DMS79 (cell line): ENCODE results near the gene C2orf92.

Experiments used
- DNase-seq: peaks from one replicate; lab custom pipeline; 2025; lab: John Stamatoyannopoulos, UW

Gene C2orf92

GRCh38 chr2:97730245-97730644 lies 60.7 kb downstream of the C2orf92 start:
- DNase-seq, result no peak

GRCh38 chr2:97731274-97732020 lies 61.9 kb downstream of the C2orf92 start:
- no peak for DNase-seq

- no peak for DNase-seq
Observed at GRCh38 chr2:97732436-97733340, 63.2 kb downstream of the C2orf92 start.

- DNase-seq, result no peak
Observed at GRCh38 chr2:97733341-97734035, 64.0 kb downstream of the C2orf92 start.

- no peak for DNase-seq
Observed at GRCh38 chr2:97734061-97735051, 64.8 kb downstream of the C2orf92 start.

GRCh38 chr2:97735161-97735561 lies 65.6 kb downstream of the C2orf92 start:
- no peak for DNase-seq

DNA sequence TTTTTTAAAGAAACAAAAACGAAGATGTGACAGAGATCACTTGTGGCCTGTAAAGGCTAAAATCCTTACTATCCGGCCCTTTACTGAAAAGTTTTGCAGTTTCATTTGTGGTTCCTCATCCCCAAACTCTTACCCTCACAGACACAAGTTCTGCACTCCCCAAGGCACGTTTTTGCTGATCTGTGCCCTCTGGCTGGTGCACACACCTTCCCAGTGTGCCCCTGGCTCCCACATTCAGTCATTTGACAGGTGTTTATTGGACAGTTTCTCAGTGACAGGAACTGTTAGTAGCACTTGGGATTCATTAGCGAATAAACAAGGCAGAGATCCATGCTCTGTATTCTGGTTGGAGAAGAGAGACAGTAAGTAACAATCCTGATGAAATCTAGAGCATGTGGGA lies 66.7 kb downstream of the C2orf92 start:
- DNase-seq, result no peak

DNA sequence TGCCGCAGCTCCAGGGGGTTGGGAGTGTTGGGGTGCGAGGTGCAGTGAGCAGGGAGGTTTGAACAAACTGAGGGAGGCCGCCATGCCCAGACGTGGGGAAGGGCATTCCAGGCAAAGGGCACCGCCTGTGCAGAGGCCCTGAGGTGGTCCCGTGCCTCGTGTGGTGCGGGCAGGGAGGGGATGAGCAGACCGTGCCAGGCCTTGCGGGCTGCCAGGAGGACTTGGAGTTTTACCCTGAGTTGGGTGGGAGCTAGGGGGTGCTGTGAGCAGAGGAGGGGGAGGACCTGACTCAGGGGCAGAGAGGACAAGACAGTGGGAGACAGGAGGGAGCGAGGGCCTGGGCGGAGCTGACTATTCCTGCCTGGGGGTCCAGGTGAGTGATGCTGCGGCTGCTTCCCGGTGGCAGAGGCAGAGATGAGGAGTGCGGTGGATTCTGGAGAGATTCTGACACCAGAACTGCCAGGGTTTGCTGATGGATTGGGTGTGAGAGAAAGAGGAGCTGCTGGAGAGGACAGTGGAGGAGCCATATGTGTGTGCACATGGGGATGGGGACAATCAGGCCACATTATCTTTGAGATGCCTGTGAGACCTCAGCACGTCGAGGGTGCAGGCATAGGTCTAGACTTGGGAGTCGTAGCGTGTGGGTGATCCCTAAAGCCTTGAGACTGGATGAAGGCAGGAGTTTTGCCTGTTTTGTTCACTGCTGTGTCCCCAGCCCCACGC lies 67.3 kb downstream of the C2orf92 start:
- no peak for DNase-seq

DNA sequence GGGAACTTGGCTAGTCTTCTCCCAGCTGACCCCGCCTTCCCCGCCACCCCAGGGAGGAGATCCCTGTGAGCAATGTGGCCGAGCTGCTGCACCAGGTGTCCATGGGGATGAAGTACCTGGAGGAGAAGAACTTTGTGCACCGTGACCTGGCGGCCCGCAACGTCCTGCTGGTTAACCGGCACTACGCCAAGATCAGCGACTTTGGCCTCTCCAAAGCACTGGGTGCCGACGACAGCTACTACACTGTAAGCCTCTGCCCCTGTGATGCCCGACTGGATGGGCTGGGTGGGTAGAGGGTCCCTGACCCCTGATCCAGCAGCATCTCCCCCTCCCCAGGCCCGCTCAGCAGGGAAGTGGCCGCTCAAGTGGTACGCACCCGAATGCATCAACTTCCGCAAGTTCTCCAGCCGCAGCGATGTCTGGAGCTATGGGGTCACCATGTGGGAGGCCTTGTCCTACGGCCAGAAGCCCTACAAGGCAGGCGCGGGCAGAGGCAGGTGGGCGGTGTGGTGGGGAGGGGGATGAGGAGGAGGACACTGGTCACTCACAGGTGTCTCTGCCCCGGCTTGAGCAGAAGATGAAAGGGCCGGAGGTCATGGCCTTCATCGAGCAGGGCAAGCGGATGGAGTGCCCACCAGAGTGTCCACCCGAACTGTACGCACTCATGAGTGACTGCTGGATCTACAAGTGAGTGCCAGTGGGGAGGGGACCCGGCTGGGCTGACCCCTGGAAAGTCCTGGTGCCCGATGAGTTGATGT lies 68.1 kb downstream of the C2orf92 start:
- no peak for DNase-seq

- DNase-seq, result no peak
Observed at GRCh38 chr2:97738179-97739019, 68.9 kb downstream of the C2orf92 start.

DNA sequence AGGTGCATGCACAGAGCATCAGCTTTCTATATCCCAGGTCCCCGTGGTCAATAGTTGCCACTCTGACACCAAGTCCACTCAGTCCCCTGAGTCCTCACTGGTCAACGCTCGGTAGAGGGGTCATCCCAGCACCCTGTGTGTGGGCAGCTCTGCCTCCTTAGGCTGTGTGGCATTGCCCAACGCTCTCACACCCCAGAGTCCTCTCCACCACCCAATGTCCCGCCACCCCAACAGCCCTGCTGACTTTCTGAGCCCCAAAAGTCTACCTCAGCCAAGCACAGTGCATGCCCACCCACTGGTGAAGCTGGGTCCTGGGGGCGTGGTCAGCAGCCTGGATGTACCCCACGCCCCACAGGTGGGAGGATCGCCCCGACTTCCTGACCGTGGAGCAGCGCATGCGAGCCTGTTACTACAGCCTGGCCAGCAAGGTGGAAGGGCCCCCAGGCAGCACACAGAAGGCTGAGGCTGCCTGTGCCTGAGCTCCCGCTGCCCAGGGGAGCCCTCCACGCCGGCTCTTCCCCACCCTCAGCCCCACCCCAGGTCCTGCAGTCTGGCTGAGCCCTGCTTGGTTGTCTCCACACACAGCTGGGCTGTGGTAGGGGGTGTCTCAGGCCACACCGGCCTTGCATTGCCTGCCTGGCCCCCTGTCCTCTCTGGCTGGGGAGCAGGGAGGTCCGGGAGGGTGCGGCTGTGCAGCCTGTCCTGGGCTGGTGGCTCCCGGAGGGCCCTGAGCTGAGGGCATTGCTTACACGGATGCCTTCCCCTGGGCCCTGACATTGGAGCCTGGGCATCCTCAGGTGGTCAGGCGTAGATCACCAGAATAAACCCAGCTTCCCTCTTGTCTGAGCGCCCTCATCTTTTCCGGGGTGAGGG lies 69.7 kb downstream of the C2orf92 start:
- no peak for DNase-seq

DNA sequence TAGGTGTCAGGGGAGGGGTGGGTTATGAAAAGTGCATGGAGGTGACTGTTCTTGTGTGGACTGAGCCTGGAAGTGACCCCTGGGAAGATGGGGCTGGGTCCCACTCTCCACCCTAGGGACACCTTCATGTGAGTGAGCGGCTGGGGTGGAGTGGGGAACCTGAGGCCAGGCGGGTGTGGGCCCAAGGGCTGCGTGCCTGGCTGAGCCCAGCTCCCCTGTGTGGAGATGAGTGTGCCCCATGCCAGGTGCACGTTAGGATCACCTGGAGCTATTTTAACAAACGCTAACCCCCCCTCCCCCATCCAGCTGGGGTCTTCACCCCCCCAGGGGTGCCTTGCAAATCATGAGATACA lies 70.4 kb downstream of the C2orf92 start:
- no peak for DNase-seq

DNA sequence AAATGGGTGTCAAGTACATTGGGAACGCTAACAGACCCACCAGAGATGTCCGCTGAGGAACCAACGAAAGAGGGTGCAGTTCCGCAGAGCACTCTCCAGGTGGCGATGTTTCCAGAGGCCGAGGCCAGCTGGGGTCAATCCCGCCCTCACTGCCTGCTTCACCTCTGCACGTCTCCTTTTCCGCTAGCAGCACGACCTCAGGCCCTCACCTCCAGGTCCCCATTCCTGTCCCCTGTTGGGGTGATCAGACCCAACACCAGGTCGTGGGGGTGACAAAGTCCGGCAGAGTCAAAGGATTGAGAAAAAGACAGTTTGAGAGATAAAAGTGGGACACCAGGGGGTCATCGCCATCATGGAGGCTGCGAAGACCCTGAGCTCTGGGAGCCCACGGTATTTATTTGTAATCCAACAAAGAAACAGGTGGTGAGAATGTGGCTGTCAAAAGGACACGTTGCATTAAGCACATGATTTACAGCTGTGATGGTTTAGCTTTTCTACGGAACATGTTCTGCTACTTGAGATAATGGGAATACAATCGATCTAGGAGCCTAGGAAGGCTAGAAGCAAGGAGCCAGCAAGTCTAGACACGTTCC lies 71.2 kb downstream of the C2orf92 start:
- peak; percentile 93 for DNase-seq

- DNase-seq, result no peak
Observed at GRCh38 chr2:97741251-97741650, 71.7 kb downstream of the C2orf92 start.

DNA sequence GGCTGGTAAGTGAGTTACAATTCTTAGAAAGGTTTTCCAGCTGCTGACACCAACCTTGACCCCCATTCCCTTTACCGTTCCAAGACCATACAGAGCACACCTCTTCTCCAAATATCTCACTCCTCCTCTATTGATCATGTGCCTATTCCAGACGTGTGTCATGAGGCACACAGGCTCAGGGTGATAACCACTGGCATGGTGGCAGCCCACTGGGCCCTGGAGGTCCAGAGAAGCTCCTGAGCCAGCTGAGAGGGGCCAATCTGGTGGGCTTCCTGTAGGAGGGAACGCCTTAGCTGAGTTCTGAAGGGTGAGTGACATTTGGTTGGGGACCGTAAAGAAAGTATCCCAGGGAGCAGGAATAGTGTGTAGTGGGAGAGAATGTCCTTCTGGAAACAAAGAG lies 72.2 kb downstream of the C2orf92 start:
- DNase-seq, result no peak

- no peak for DNase-seq
Observed at GRCh38 chr2:97742381-97742847, 72.9 kb downstream of the C2orf92 start.

- DNase-seq, result no peak
Observed at GRCh38 chr2:97743913-97744312, 74.4 kb downstream of the C2orf92 start.
